Esophagus muscularis mucosa (tissue), 4 donors: ENCODE data around the gene ENTR1. TPM values are rescaled to one million over a fixed set of nuclear protein-coding genes. Genes with fewer than 3 reads are reported as not detected.

ENCODE experiments used
- DNase-seq: peaks from one replicate; pipeline ENCODE4 v3.0.0-alpha.2; 2017; ENCODE audit errors: extremely low spot score
- H3K27ac ChIP-seq, 4 donors: fragments of 200-600 bp; sonication (generic); replicated peaks in 1 of 4; 1 replicate in 3 of 4; 2 replicates in 1 of 4; pipeline ENCODE4 v1.5.1; 2016 to 2019; ENCODE audit warnings: mild to moderate bottlenecking in 1 of 4
- H3K27me3 ChIP-seq, 4 donors: fragments of 200-600 bp; sonication (generic); one replicate each; pipeline versions ENCODE4 v1.5.1 to v1.6.0; 2016 to 2019
- H3K36me3 ChIP-seq, 4 donors: fragments of 200-600 bp; sonication (generic); one replicate each; pipeline ENCODE4 v1.5.1; 2016 to 2019
- H3K4me1 ChIP-seq, 4 donors: fragments of 200-600 bp; sonication (generic); one replicate each; pipeline ENCODE4 v1.5.1; 2016 to 2019
- H3K4me3 ChIP-seq, 4 donors: fragments of 200-600 bp; sonication (generic); 1 replicate in 2 of 4; 2 replicates in 2 of 4; pipeline ENCODE4 v1.5.1; 2016 to 2019; ENCODE audit warnings: mild to moderate bottlenecking in 4 of 4, moderate library complexity in 1 of 4
- H3K9me3 ChIP-seq, 4 donors: fragments of 200-600 bp; sonication (generic); 1 replicate in 3 of 4; 2 replicates in 1 of 4; pipeline ENCODE4 v1.5.1; 2016 to 2019
- CTCF ChIP-seq, 3 experiments: fragments of 200-600 bp in 2 of 3; fragments of 450-650 bp in 1 of 3; sonication (generic) in 2 of 3; IDR thresholded peaks; one replicate each; pipeline ENCODE4 v1.5.1; 2017 to 2019; ENCODE audit warnings: antibody characterized with exemption in 3 of 3, mild to moderate bottlenecking in 2 of 3, moderate library complexity in 1 of 3
- EP300 ChIP-seq: sonication (generic); formaldehyde crosslinking; IDR thresholded peaks from one replicate; pipeline ENCODE4 v1.6.1; 2017; ENCODE audit warnings: antibody characterized with exemption
- POLR2A ChIP-seq: fragments of 450-650 bp; IDR thresholded peaks from one replicate; pipeline ENCODE4 v1.6.1; 2017; ENCODE audit warnings: antibody characterized with exemption, moderate library complexity, mild to moderate bottlenecking, low read depth
- POLR2AphosphoS5 ChIP-seq, 2 donors: sonication (generic); formaldehyde crosslinking; IDR thresholded peaks; one replicate each; pipeline ENCODE4 v1.6.1; 2017; ENCODE audit warnings: antibody characterized with exemption in 2 of 2
- WGBS: methylation state at CpG from one replicate; pipeline ENCODE4 v1.1.5; 2018; 5-methylcytosine and 5-hydroxymethylcytosine counted together
- intact Hi-C: fragments of 100-400 bp; cut with DNase I; formaldehyde crosslinking; loops from one replicate; pipeline ENCODE4 v1.15.1; 2023
- total RNA-seq, 4 donors: library from RNA; depleted of rRNA; stranded (reverse); fragments of >200 nt; gene quantifications; one replicate each; pipeline versions ENCODE4 v1.1.0 to v1.2.1, GENCODE V29; 2016

The ENTR1 gene
- total RNA-seq, 4 donors from 2014 or later = 26.2 to 44.8 (median 37.6) TPM

DNA sequence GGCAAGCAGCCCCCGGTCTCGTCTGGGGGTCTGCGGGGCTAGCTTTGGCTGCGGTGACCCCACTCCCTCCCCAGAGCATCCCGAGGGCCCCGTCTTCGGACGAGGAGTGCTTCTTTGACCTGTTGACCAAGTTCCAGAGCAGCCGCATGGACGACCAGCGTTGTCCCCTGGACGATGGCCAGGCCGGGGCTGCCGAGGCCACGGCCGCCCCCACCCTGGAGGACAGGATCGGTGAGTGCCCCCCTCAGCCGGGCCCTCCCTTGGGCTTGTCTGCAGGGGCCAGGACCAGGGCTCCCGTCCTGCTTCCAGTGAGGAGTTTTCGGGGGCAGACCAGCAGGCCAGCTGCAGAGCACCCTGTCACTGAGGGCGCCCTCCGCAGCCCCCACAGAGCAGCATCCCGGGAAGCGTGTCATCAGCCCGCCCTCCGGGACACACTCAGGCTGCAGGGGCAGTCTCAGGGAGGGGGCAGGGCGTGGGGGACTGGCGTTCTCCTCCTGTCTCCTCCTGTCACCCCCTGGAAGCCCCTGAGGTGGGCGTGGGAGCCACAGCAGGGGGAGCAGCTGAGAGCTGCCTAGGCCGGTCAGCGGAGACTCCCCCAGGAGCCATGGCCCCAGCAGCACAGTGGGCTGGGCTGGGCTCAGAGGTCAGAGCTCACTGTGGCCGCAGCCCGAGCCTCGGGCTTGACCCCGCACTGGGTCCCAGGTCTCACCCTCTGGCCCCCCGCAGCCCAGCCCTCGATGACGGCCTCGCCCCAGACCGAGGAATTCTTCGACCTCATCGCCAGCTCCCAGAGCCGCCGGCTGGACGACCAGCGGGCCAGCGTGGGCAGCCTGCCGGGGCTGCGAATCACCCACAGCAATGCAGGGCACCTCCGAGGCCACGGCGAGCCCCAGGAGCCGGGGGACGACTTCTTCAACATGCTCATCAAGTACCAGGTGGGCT lies 54.5 kb downstream of the ENTR1 start:
- H3K27ac ChIP-seq = peak overlapping the region in 1 of 4 donors; percentile 36
- TF ChIP-seq CTCF (IDR thresholded peaks at IDR 0.05) (no peak), POLR2AphosphoS5 (IDR thresholded peaks at IDR 0.05) (no peak), EP300 (no peak), POLR2A (no peak)
- DNase-seq = no peak
- no peaks in the 10 kb centered on the region for H3K27me3 ChIP-seq
- H3K4me1 ChIP-seq = peaks cover 19 to 36% (median 27%) of the 10 kb centered on the region in 4 donors
- intact Hi-C loops = no loop called here
- H3K4me3 ChIP-seq = no peak overlapping the region
- no peaks in the 10 kb centered on the region for H3K9me3 ChIP-seq
- peaks cover 0 to 40% (median 34%) of the 10 kb centered on the region in 4 donors for H3K36me3 ChIP-seq
- 87% methylated on average over 8 of the region's 54 CpGs for WGBS

- Histone ChIP-seq H3K4me3 (no peak overlapping the region), H3K4me1 (peaks cover 18 to 28% (median 21%) of the 10 kb centered on the region in 4 donors), H3K27me3 (no peaks in the 10 kb centered on the region), H3K27ac (peak overlapping the region; percentile 65 to 82 (median 78)), H3K9me3 (no peaks in the 10 kb centered on the region), H3K36me3 (peaks cover 0 to 49% (median 39%) of the 10 kb centered on the region in 4 donors)
- no peak for DNase-seq
- TF ChIP-seq POLR2AphosphoS5 (IDR thresholded peaks at IDR 0.05) (peak in 1 of 2 donors; percentile 45), EP300 (no peak), CTCF (IDR thresholded peaks at IDR 0.05) (no peak)
- 40% methylated on average over 14 of the region's 17 CpGs for WGBS
- intact Hi-C loops = no loop called here
Measured at GRCh38 chr9:136354592-136355085, 55.8 kb downstream of the ENTR1 start.

- Histone ChIP-seq H3K4me3 (no peak overlapping the region), H3K9me3 (no peaks in the 10 kb centered on the region), H3K36me3 (peaks cover 0 to 52% (median 42%) of the 10 kb centered on the region in 4 donors), H3K27me3 (no peaks in the 10 kb centered on the region), H3K27ac (peak overlapping the region; percentile 65 to 82 (median 78)), H3K4me1 (peaks cover 18 to 28% (median 21%) of the 10 kb centered on the region in 4 donors)
- TF ChIP-seq CTCF (IDR thresholded peaks at IDR 0.05) = no peak
- no peak for TF ChIP-seq EP300
- TF ChIP-seq POLR2AphosphoS5 (IDR thresholded peaks at IDR 0.05) = no peak
- TF ChIP-seq POLR2A = no peak
- DNase-seq = no peak
- intact Hi-C loops = no loop called here
- 51% methylated on average over 6 of the region's 13 CpGs for WGBS
Measured at GRCh38 chr9:136353757-136354488, 56.5 kb downstream of the ENTR1 start.

- H3K4me3 ChIP-seq = no peak overlapping the region
- WGBS = 81% methylated on average over 9 of the region's 11 CpGs
- no peak for TF ChIP-seq CTCF (IDR thresholded peaks at IDR 0.05)
- no peak for TF ChIP-seq POLR2AphosphoS5 (IDR thresholded peaks at IDR 0.05)
- TF ChIP-seq POLR2A = no peak
- no peak for TF ChIP-seq EP300
- intact Hi-C loops = no loop called here
- peak overlapping the region in 1 of 4 donors; percentile 80 for H3K27ac ChIP-seq
- peaks cover 18 to 28% (median 21%) of the 10 kb centered on the region in 4 donors for H3K4me1 ChIP-seq
- H3K36me3 ChIP-seq = peaks cover 0 to 50% (median 40%) of the 10 kb centered on the region in 4 donors
- H3K27me3 ChIP-seq = no peaks in the 10 kb centered on the region
- DNase-seq = no peak
- no peaks in the 10 kb centered on the region for H3K9me3 ChIP-seq
Measured at GRCh38 chr9:136353088-136353487, 57.3 kb downstream of the ENTR1 start.
